ENCODE data around the gene CFAP57. TPM values are rescaled to one million over a fixed set of nuclear protein-coding genes. Genes with fewer than 3 reads are reported as not detected.

Gene CFAP57
- total and polyA plus RNA-seq, 2 of the 8 experiments (the other 6 are each of a cell fraction or from before 2014, with no cell fraction given) = 0.20 to 0.80 TPM

DNA sequence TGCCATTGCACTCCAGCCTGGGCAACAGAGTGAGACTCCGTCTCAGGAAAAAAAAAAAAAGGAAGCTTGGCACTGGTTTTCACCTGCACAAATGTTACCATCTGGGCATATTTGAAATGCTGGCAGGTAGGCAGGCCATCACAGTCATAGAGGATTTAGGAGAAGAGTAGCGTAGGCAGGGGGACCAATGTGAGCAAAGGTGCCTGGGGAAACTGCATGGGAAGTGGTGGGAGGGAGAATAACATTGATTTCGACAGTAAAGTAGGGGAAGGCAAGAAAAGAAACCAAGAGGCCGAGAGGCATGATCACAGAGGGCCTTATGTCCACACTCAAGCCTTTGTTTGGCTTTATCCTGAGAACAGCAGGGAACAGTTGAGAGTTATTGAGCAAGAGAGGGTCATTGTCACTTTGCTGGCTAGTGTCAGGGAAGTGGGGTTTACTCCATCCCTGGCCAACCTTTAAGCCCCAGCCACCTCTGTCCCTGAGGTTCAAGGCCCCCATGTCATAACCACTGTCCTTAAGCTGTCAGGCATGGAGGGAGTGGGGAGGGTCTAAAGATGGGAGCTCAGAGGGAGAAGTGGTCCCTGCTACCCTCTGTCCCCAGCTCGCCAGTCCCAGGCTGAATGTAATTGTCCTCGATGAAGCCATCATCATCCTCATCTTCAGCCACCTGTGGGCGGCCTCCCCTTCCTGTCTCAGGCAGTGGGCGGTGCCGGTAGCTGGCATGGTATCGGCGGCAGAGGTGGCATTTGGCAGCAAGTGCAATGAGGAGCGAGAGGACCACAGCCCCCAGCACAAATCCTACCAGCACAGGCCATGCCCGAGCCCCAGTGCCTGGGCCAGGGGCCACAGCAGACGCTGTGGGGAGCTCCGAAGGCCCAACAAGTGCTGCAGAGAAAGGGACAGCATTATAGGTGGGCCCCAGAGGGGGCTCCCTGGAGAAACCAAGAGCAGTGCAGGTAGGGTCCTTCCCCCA lies 110.4 kb downstream of the CFAP57 start:
- Histone ChIP-seq H3K9ac (replicated peaks in 1 of 4; ENCODE audit: extremely low read depth in 1 of 4, low read depth in 3 of 4, low read length in 3 of 4) (no peak overlapping the region), H3K79me1 (ENCODE audit: low read depth, low read length) (no peaks in the 10 kb centered on the region; the same call in none of the 2 replicates), H3K23me2 (ENCODE audit: low read depth, low read length) (peaks cover 3% of the 10 kb centered on the region; the same call in 1 of the 2 replicates), H2BK15ac (ENCODE audit: low read length) (no peak overlapping the region), H3K56ac (replicated peaks; ENCODE audit: insufficient read length, low read depth, low read length) (no peak overlapping the region), H3K18ac (ENCODE audit: extremely low read depth, low read length) (no peak overlapping the region; the same call in 1 of the 2 replicates), H4K20me1 (replicated peaks in 1 of 2; ENCODE audit: control insufficient read depth in 1 of 2, insufficient read depth in 2 of 2, low read length in 2 of 2) (no peaks in the 10 kb centered on the region), H3K14ac (ENCODE audit: insufficient read length) (no peak overlapping the region), H4K5ac (ENCODE audit: insufficient read length, low read depth, low read length) (no peak overlapping the region), H3K79me2 (ENCODE audit: control insufficient read depth in 1 of 2, insufficient read depth in 2 of 2, low read length in 2 of 2) (no peaks in the 10 kb centered on the region), H3K27ac (ENCODE audit: low read depth, low read length) (no peak overlapping the region), H3K4ac (replicated peaks; ENCODE audit: insufficient read length, low read depth, low read length) (no peak overlapping the region), H2BK5ac (ENCODE audit: low read depth, low read length) (no peak overlapping the region), H3K23ac (ENCODE audit: insufficient read length) (no peak overlapping the region), H2BK20ac (ENCODE audit: low read length) (no peak overlapping the region), H2AK5ac (ENCODE audit: low read depth, low read length) (no peak overlapping the region), H3K4me3 (ENCODE audit: extremely low read depth in 1 of 4, insufficient read depth in 2 of 4, low read depth in 3 of 4, low read length in 4 of 4) (no peak overlapping the region), H3K9me3 (ENCODE audit: insufficient read depth in 2 of 2, low read depth in 1 of 2, low read length in 1 of 2) (no peaks in the 10 kb centered on the region), H3K27me3 (replicated peaks in 1 of 4; ENCODE audit: control insufficient read depth in 3 of 4, extremely low read depth in 1 of 4, insufficient read depth in 3 of 4, low read length in 3 of 4) (no peaks in the 10 kb centered on the region; a peak in 1 of 7 replicates), H3K4me2 (ENCODE audit: insufficient read depth in 1 of 2, low read depth in 2 of 2, low read length in 2 of 2) (no peak overlapping the region), H4K8ac (ENCODE audit: extremely low read depth, insufficient read depth, low read length) (peak overlapping the region; percentile 29), H2BK12ac (ENCODE audit: low read depth, low read length) (no peak overlapping the region), H3K4me1 (replicated peaks in 1 of 4; ENCODE audit: control insufficient read depth in 3 of 4, insufficient read depth in 4 of 4, low read length in 3 of 4) (peaks cover 0 to 15% (median 12%) of the 10 kb centered on the region in 4 experiments; a peak in 6 of 7 replicates), H4K91ac (replicated peaks; ENCODE audit: insufficient read length, low read length) (no peak overlapping the region), H2AFZ (ENCODE audit: low read length) (no peak overlapping the region), H2BK120ac (replicated peaks; ENCODE audit: low read depth, low read length) (no peak overlapping the region), H3K36me3 (ENCODE audit: control insufficient read depth in 2 of 4, insufficient read depth in 4 of 4, low read length in 3 of 4) (no peaks in the 10 kb centered on the region)
- ChIA-PET POLR2A (ENCODE audit: partially characterized antibody) (interaction anchor here (1.0 to 4.4 kb wide), 3 partner anchors 11 to 107 kb away, joined by 3 to 31 read pairs (median 3); partner anchors contain the start of genes CDC20, MED8, SZT2 and TMEM125), CTCF (ENCODE audit: partially characterized antibody) (interaction anchor here (1.3 kb wide), 2 partner anchors 8 to 132 kb away, joined by 3 to 4 read pairs; no protein-coding TSS in a partner anchor)
- DNase-seq (ENCODE audit: low read depth in 1 of 2, low spot score in 2 of 2) (no peak), FAIRE-seq (no peak)
- 93% methylated on average over 14 of the region's 15 CpGs; no CpG with 5 or more reads in 1 of the 2 experiments for WGBS, 2 experiments (ENCODE audit: extremely low coverage in 1 of 2, insufficient coverage in 1 of 2, insufficient read length in 1 of 2, insufficient replicate concordance in 2 of 2, low coverage in 1 of 2, low lambda C conversion rate in 2 of 2, missing lambda C conversion rate in 1 of 2)
- TF ChIP-seq ATF3 (IDR thresholded peaks at IDR 0.05; ENCODE audit: insufficient read depth, low read depth, low read length) (no peak), NANOG (IDR thresholded peaks at IDR 0.05; ENCODE audit: insufficient read depth, low read depth, low read length, poor library complexity, severe bottlenecking) (no peak), ZNF274 (IDR thresholded peaks at IDR 0.05; ENCODE audit: borderline replicate concordance, extremely low read depth, low read length) (no peak), CBX8 (IDR thresholded peaks at IDR 0.05; ENCODE audit: borderline replicate concordance, low read depth, low read length) (no peak), TBP (IDR thresholded peaks at IDR 0.05; ENCODE audit: low read depth, low read length) (no peak), CEBPB (IDR thresholded peaks at IDR 0.05; ENCODE audit: low read depth, low read length) (no peak)

All from H1 (cell line).